Stimulated activated CD4-positive, alpha-beta T cell treated with anti-CD3 and anti-CD28 coated beads, TNF-alpha, amount 100 ng/mL, for 24 hours (primary cell): ENCODE results near the gene ZNF621.

Source experiments
- DNase-seq, 3 experiments: peaks; one replicate each; pipeline ENCODE4 v3.0.0-alpha.2; 2020; ENCODE audit warnings: low read depth in 3 of 3

ZNF621 gene

GRCh38 chr3:40524568-40525285 lies at the start of gene ZNF621:
ZNF621 (plus strand) TSS chr3:40524960; CDS start chr3:40525841, 881 bp downstream.
- peak; percentile 66 to 79 (median 68) for DNase-seq

- DNase-seq, result peak in 1 of 3 experiments; percentile 43
Observed at GRCh38 chr3:40476478-40477470, 48.0 kb upstream of the ZNF621 start, which contains the start of gene ZNF619. ZNF619 (plus strand) TSS chr3:40477122; CDS start chr3:40477980, 858 bp downstream.

- DNase-seq, result no peak
Observed at GRCh38 chr3:40477666-40478065, 47.1 kb upstream of the ZNF621 start.

GRCh38 chr3:40487172-40487571 lies 37.6 kb upstream of the ZNF621 start:
- DNase-seq, result no peak

- no peak for DNase-seq
Observed at GRCh38 chr3:40490916-40491315, 33.8 kb upstream of the ZNF621 start.

GRCh38 chr3:40494698-40495097 lies 30.1 kb upstream of the ZNF621 start:
- DNase-seq, result no peak

GRCh38 chr3:40497288-40497687 lies 27.5 kb upstream of the ZNF621 start:
- no peak for DNase-seq

GRCh38 chr3:40499952-40500351 lies 24.8 kb upstream of the ZNF621 start:
- no peak for DNase-seq

GRCh38 chr3:40502034-40502433 lies 22.7 kb upstream of the ZNF621 start:
- DNase-seq, result no peak

- no peak for DNase-seq
Observed at GRCh38 chr3:40504636-40505430, 19.9 kb upstream of the ZNF621 start.

- peak; percentile 24 to 61 (median 42) for DNase-seq
Observed at GRCh38 chr3:40505599-40506462, 18.9 kb upstream of the ZNF621 start, which contains the start of gene ZNF620. ZNF620 (plus strand) TSS chr3:40506039; CDS start chr3:40506353, 314 bp downstream.

- DNase-seq, result no peak
Observed at GRCh38 chr3:40511031-40511718, 13.6 kb upstream of the ZNF621 start.

- no peak for DNase-seq
Observed at GRCh38 chr3:40516201-40516600, 8.6 kb upstream of the ZNF621 start.

GRCh38 chr3:40518067-40518466 lies 6.7 kb upstream of the ZNF621 start:
- DNase-seq, result no peak

- no peak for DNase-seq
Observed at GRCh38 chr3:40518848-40519247, 5.9 kb upstream of the ZNF621 start.

GRCh38 chr3:40521254-40521653 lies 3.5 kb upstream of the ZNF621 start:
- no peak for DNase-seq

- DNase-seq, result no peak
Observed at GRCh38 chr3:40523781-40524180, 979 bp upstream of the ZNF621 start.

GRCh38 chr3:40524222-40524567 lies 565 bp upstream of the ZNF621 start:
- no peak for DNase-seq

GRCh38 chr3:40528426-40528825 lies 3.7 kb downstream of the ZNF621 start:
- DNase-seq, result no peak

- DNase-seq, result no peak
Observed at GRCh38 chr3:40532252-40532651, 7.5 kb downstream of the ZNF621 start.
